IMR-90 (cell line): ENCODE data around the gene BLZF1. TPM values are rescaled to one million over a fixed set of nuclear protein-coding genes. Genes with fewer than 3 reads are reported as not detected.

ENCODE experiments used
- ATAC-seq: fragments of 200-7000 bp; cut with Tn5 transposase; 2 replicates; pipeline ENCODE4 v1.9.1; 2020; ENCODE audit warnings: low read depth, mild to moderate bottlenecking, moderate library complexity
- BruUV-seq: library from RNA; stranded (reverse); fragments of 400-500 nt; replicated peaks from 2 replicates; lab custom pipeline; 2021; lab: Mats Ljungman, UMichigan
- CTCF ChIA-PET: fragments of 300-600 bp; formaldehyde crosslinking; extraction: SDS; loops from one replicate; lab custom pipeline; 2021; ENCODE audit warnings: antibody characterized with exemption; lab: Yijun Ruan, JAX
- POLR2A ChIA-PET: fragments of 300-600 bp; sonication (Branson Sonifier 250); formaldehyde crosslinking; loops from one replicate; lab custom pipeline; 2022; ENCODE audit warnings: antibody characterized with exemption; ENCODE audit not compliant: unreplicated experiment; lab: Charles Lee
- DNase-seq: peaks from one replicate; pipeline ENCODE4 v3.0.0; 2013
- H2AFZ ChIP-seq: replicated peaks from 2 replicates; pipeline ENCODE3; 2013; ENCODE audit warnings: low read length, mild to moderate bottlenecking; ENCODE audit not compliant: poor library complexity
- H2AK5ac ChIP-seq: 2 replicates; pipeline ENCODE4 v1.6.1; 2013; ENCODE audit warnings: low read depth, low read length, inconsistent platforms
- H2AK9ac ChIP-seq: replicated peaks from 2 replicates; pipeline ENCODE3; 2013; ENCODE audit warnings: mild to moderate bottlenecking, low read depth, low read length, moderate library complexity; ENCODE audit not compliant: poor library complexity
- H2BK120ac ChIP-seq: 2 replicates; pipeline ENCODE4 v1.6.1; 2013; ENCODE audit warnings: low read depth, low read length, inconsistent platforms
- H2BK15ac ChIP-seq: 3 replicates; pipeline ENCODE4 v1.6.1; 2013; ENCODE audit warnings: low read depth, low read length, inconsistent platforms
- H2BK20ac ChIP-seq: 2 replicates; pipeline ENCODE4 v1.6.1; 2013; ENCODE audit warnings: low read depth, mild to moderate bottlenecking, inconsistent platforms, low read length, moderate library complexity
- H2BK5ac ChIP-seq: 2 replicates; pipeline ENCODE4 v1.6.1; 2013; ENCODE audit warnings: mild to moderate bottlenecking, low read depth, low read length, inconsistent platforms; ENCODE audit not compliant: poor library complexity, severe bottlenecking
- H3K14ac ChIP-seq: replicated peaks from 2 replicates; pipeline ENCODE4 v1.6.1; 2013; ENCODE audit warnings: low read depth, low read length, inconsistent platforms
- H3K18ac ChIP-seq: 2 replicates; pipeline ENCODE4 v1.6.1; 2013; ENCODE audit warnings: low read depth, low read length, control low read depth
- H3K23ac ChIP-seq: 2 replicates; pipeline ENCODE4 v1.6.1; 2013; ENCODE audit warnings: low read depth, low read length, inconsistent platforms
- H3K27ac ChIP-seq: 2 replicates; pipeline ENCODE4 v1.5.1; 2013; ENCODE audit warnings: mild to moderate bottlenecking, control low read depth, low read length; ENCODE audit not compliant: insufficient read depth
- H3K27me3 ChIP-seq: 2 replicates; pipeline ENCODE4 v1.6.1; 2013; ENCODE audit warnings: low read length; ENCODE audit not compliant: control insufficient read depth, insufficient read depth
- H3K36me3 ChIP-seq: 2 replicates; pipeline ENCODE4 v1.6.1; 2013; ENCODE audit warnings: low read length, mixed read lengths; ENCODE audit not compliant: control insufficient read depth, insufficient read depth
- H3K4ac ChIP-seq: 2 replicates; pipeline ENCODE4 v1.6.1; 2013; ENCODE audit warnings: low read depth, low read length, inconsistent platforms
- H3K4me1 ChIP-seq: 2 replicates; pipeline ENCODE4 v1.6.1; 2013; ENCODE audit warnings: low read length, mixed read lengths; ENCODE audit not compliant: control insufficient read depth, insufficient read depth
- H3K4me2 ChIP-seq: 2 replicates; pipeline ENCODE4 v1.6.1; 2013; ENCODE audit warnings: low read depth, mild to moderate bottlenecking, control low read depth, low read length, moderate library complexity
- H3K4me3 ChIP-seq: 2 replicates; pipeline ENCODE4 v1.5.1; 2013; ENCODE audit warnings: low read depth, mild to moderate bottlenecking, control low read depth, low read length, moderate library complexity; ENCODE audit not compliant: insufficient read depth
- H3K56ac ChIP-seq: 2 replicates; pipeline ENCODE4 v1.6.1; 2013; ENCODE audit warnings: low read length, inconsistent platforms; ENCODE audit not compliant: insufficient read depth; ENCODE audit errors: extremely low read depth
- H3K79me1 ChIP-seq, 2 experiments: 2 replicates each; pipeline ENCODE4 v1.6.1; 2013; ENCODE audit warnings: low read length in 2 of 2, inconsistent platforms in 1 of 2, low read depth in 1 of 2
- H3K9ac ChIP-seq: 2 replicates; pipeline ENCODE4 v1.6.1; 2013; ENCODE audit warnings: low read depth, low read length, control low read depth
- H3K9me1 ChIP-seq: 2 replicates; pipeline ENCODE4 v1.6.1; 2013; ENCODE audit warnings: low read length, inconsistent platforms; ENCODE audit not compliant: insufficient read depth
- H3K9me3 ChIP-seq: 2 replicates; pipeline ENCODE4 v1.6.1; 2013; ENCODE audit warnings: low read length; ENCODE audit not compliant: control insufficient read depth, insufficient read depth
- H4K20me1 ChIP-seq: 2 replicates; pipeline ENCODE4 v1.6.1; 2013; ENCODE audit warnings: low read length, inconsistent platforms; ENCODE audit not compliant: insufficient read depth
- H4K5ac ChIP-seq: 2 replicates; pipeline ENCODE4 v1.6.1; 2013; ENCODE audit warnings: mild to moderate bottlenecking, low read depth, low read length, control low read depth
- H4K8ac ChIP-seq, 2 experiments: 2 replicates each; pipeline ENCODE4 v1.6.1; 2013; ENCODE audit warnings: low read depth in 2 of 2, low read length in 2 of 2, control low read depth in 1 of 2, inconsistent platforms in 1 of 2
- H4K91ac ChIP-seq: 2 replicates; pipeline ENCODE4 v1.6.1; 2013; ENCODE audit warnings: low read depth, low read length, inconsistent platforms; ENCODE audit not compliant: insufficient read depth
- ELK1 ChIP-seq: fragments of 150-350 bp; IDR thresholded peaks from 2 replicates; pipeline ENCODE4 v1.6.1; 2016; ENCODE audit warnings: low read depth, mild to moderate bottlenecking, low read length, moderate library complexity, borderline replicate concordance
- MAZ ChIP-seq: IDR thresholded peaks from 2 replicates; pipeline ENCODE4 v1.6.1; 2012; ENCODE audit warnings: low read depth, mild to moderate bottlenecking, low read length, improper control_type of control experiment, moderate library complexity, borderline replicate concordance
- RAD21 ChIP-seq: IDR thresholded peaks from 2 replicates; pipeline ENCODE4 v1.6.1; 2012; ENCODE audit warnings: low read length, improper control_type of control experiment
- dilution Hi-C: fragments of 300-500 bp; cut with HindIII; formaldehyde crosslinking; loops from one replicate; pipeline ENCODE4 v1.14.3; 2018; ENCODE audit warnings: low sequenced_read_pairs; ENCODE audit not compliant: unreplicated experiment
- in situ Hi-C: fragments of 300-500 bp; cut with MboI; formaldehyde crosslinking; loops from 3 replicates; pipeline ENCODE4 v1.14.3; 2019; ENCODE audit warnings: low sequenced_read_pairs, inconsistent platforms, mixed read lengths
- intact Hi-C: fragments of 100-400 bp; cut with micrococcal nuclease; formaldehyde crosslinking; loops from 2 replicates; pipeline ENCODE4 v1.10.0; 2022
- polyA plus RNA-seq, 3 experiments: library from polyadenylated mRNA; depleted of rRNA; stranded (reverse); fragments of >200 nt; gene quantifications; 2 replicates each; pipeline ENCODE4 v1.2.3, GENCODE V29; 2012; ENCODE audit warnings: low replicate concordance in 1 of 3
- total RNA-seq: library from RNA; depleted of rRNA; stranded (reverse); fragments of >200 nt; gene quantifications from 2 replicates; pipeline ENCODE4 v1.2.3, GENCODE V29; 2012

BLZF1 gene
- total and polyA plus RNA-seq, 2 of the 4 experiments (the other 2 are of a cell fraction): 14.2 to 24.2 TPM

GRCh38 chr1:169387399-169387798 lies 19.4 kb downstream of the BLZF1 start:
- no peaks in the 10 kb centered on the region for H3K27me3 ChIP-seq
- H3K9ac ChIP-seq: no peak overlapping the region
- H3K56ac ChIP-seq: no peak overlapping the region
- in situ Hi-C loops (no loop called here), dilution Hi-C loops (no loop called here), intact Hi-C loops (no loop called here)
- H3K4me3 ChIP-seq: no peak overlapping the region
- no peak overlapping the region for H2AK5ac ChIP-seq
- H2BK20ac ChIP-seq: no peak overlapping the region
- no peak overlapping the region for H4K8ac ChIP-seq
- no peak overlapping the region for H3K14ac ChIP-seq
- H2AFZ ChIP-seq: no peak overlapping the region
- H3K27ac ChIP-seq: no peak overlapping the region
- no peak overlapping the region for H4K5ac ChIP-seq
- CTCF ChIA-PET: no interaction called here
- peaks cover 18% of the 10 kb centered on the region for H3K36me3 ChIP-seq
- H4K20me1 ChIP-seq: no peaks in the 10 kb centered on the region
- no peaks in the 10 kb centered on the region; a peak in 1 of 4 replicates for H3K79me1 ChIP-seq
- POLR2A ChIA-PET: no interaction called here
- H3K23ac ChIP-seq: no peak overlapping the region
- no peak overlapping the region for H2AK9ac ChIP-seq
- no peaks in the 10 kb centered on the region for H3K9me1 ChIP-seq
- no peak overlapping the region for H2BK15ac ChIP-seq
- H3K18ac ChIP-seq: no peak overlapping the region
- no peaks in the 10 kb centered on the region for H3K9me3 ChIP-seq
- TF ChIP-seq RAD21 (no peak), MAZ (no peak), ELK1 (no peak)
- BruUV-seq: no TSS peak
- no peak overlapping the region for H2BK5ac ChIP-seq
- no peak overlapping the region for H3K4me2 ChIP-seq
- ATAC-seq (no peak), DNase-seq (no peak)
- H2BK120ac ChIP-seq: no peak overlapping the region
- H3K4me1 ChIP-seq: no peaks in the 10 kb centered on the region
- H4K91ac ChIP-seq: no peak overlapping the region
- H3K4ac ChIP-seq: no peak overlapping the region
